Measurements from ENCODE around the gene AFF3. TPM values are rescaled to one million over a fixed set of nuclear protein-coding genes. Genes with fewer than 3 reads are reported as not detected.

AFF3 gene
- total and polyA plus RNA-seq, 4 donors, result 0.48 to 5.3 (median 2.3) TPM

DNA sequence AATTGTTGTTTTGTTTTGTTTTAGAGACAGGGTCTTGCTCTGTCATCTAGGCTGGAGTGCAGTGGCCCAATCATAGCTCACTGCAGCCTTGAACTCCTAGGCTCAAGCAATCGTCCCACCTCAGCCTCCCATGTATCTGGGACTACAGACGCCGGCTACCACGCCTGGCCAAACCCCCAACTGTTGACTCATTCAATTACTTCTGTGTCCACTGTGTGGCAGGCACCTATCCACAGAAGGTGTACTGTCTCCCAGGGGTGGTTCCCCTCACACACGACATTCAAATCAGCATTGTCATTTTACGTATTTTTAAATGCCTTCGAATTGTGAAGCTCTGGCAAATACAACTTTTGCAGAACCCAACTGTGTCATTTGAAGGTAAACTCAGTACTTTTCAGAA lies 464.6 kb downstream of the AFF3 start (continued):
- TF ChIP-seq, protein P1, sequence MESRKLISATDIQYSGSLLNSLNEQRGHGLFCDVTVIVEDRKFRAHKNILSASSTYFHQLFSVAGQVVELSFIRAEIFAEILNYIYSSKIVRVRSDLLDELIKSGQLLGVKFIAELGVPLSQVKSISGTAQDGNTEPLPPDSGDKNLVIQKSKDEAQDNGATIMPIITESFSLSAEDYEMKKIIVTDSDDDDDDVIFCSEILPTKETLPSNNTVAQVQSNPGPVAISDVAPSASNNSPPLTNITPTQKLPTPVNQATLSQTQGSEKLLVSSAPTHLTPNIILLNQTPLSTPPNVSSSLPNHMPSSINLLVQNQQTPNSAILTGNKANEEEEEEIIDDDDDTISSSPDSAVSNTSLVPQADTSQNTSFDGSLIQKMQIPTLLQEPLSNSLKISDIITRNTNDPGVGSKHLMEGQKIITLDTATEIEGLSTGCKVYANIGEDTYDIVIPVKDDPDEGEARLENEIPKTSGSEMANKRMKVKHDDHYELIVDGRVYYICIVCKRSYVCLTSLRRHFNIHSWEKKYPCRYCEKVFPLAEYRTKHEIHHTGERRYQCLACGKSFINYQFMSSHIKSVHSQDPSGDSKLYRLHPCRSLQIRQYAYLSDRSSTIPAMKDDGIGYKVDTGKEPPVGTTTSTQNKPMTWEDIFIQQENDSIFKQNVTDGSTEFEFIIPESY (IDR thresholded peaks at IDR 0.05), result no peak

DNA sequence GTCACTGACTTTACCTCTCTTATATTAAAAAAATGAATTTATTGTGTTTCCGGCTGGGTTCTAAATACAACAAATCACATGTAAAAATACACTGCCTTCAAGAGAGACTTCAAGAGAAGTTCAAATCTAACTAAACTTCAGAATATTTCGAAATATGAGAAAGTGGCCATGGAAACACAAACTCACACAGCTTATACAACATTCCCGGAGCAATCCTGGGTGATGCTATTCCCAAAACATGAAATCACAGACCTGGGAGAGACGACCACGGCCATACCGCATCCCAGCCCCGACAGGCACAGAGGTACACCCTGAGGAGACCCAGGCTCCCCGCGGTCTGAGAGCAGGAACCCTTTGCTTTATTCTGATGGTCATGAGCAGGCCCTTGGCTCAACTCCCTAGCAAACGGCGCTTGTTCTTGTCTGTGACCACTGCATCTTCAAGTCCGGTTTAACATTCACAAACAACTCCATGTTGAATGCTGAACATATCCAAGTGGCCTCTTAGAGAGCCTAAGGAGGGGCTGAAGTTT lies 467.2 kb downstream of the AFF3 start:
- Histone ChIP-seq H3K4me3 (ENCODE audit: low read depth in 1 of 3, low read length in 3 of 3) (no peak overlapping the region), H3K36me3 (ENCODE audit: control insufficient read depth in 4 of 4, insufficient read depth in 3 of 4, low read depth in 1 of 4, low read length in 3 of 4) (no peaks in the 10 kb centered on the region), H3K27me3 (ENCODE audit: control insufficient read depth in 4 of 4, insufficient read depth in 4 of 4, low read length in 3 of 4) (no peaks in the 10 kb centered on the region), H3K27ac (ENCODE audit: low read depth in 1 of 2, low read length in 2 of 2) (no peak overlapping the region), H3K4me1 (ENCODE audit: control insufficient read depth in 4 of 4, insufficient read depth in 4 of 4, low read length in 3 of 4) (no peaks in the 10 kb centered on the region), H3K9me3 (ENCODE audit: control insufficient read depth in 4 of 4, low read length in 3 of 4) (no peaks in the 10 kb centered on the region), H3K9ac (ENCODE audit: low read depth in 1 of 2, low read length in 2 of 2) (no peak overlapping the region)
- WGBS, result 95% methylated on average over 12 of the region's 12 CpGs
- TF ChIP-seq, protein P2, sequence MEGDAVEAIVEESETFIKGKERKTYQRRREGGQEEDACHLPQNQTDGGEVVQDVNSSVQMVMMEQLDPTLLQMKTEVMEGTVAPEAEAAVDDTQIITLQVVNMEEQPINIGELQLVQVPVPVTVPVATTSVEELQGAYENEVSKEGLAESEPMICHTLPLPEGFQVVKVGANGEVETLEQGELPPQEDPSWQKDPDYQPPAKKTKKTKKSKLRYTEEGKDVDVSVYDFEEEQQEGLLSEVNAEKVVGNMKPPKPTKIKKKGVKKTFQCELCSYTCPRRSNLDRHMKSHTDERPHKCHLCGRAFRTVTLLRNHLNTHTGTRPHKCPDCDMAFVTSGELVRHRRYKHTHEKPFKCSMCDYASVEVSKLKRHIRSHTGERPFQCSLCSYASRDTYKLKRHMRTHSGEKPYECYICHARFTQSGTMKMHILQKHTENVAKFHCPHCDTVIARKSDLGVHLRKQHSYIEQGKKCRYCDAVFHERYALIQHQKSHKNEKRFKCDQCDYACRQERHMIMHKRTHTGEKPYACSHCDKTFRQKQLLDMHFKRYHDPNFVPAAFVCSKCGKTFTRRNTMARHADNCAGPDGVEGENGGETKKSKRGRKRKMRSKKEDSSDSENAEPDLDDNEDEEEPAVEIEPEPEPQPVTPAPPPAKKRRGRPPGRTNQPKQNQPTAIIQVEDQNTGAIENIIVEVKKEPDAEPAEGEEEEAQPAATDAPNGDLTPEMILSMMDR (IDR thresholded peaks at IDR 0.05; ENCODE audit: low read depth, low read length, missing input control), result no peak
- no peak for TF ChIP-seq EGR1 (IDR thresholded peaks at IDR 0.05; ENCODE audit: low read depth in 2 of 2)
- no peak for TF ChIP-seq HNF4A (conservative IDR thresholded peaks at IDR 0.05)
- no peak for TF ChIP-seq HNF4G (IDR thresholded peaks at IDR 0.05)
- no peak for TF ChIP-seq RXRA (IDR thresholded peaks at IDR 0.05)
- no peak for TF ChIP-seq GABPA (IDR thresholded peaks at IDR 0.05 in 1 of 2, conservative IDR thresholded peaks at IDR 0.05 in 1 of 2)
- no peak for DNase-seq (ENCODE audit: low spot score)

DNA sequence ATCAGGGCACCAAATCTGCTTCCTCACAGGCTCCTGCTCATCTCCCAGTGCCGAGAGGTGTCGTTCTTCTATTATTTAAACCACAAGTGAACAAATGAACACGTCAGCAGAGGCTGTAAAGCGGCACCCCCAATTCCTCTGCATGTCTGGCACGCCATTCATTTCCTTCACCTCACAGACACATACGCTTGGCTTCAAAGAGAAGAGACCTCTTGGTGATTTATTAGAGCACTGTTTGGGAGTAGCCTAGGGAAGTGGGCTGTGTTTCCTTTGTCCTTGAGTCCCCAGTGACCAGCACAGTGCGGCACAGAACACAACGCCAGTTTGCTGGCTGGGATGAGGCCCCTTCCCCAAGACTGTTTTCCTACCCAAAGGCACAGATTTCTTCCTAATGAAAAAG lies 468.3 kb downstream of the AFF3 start:
- no peaks in the 10 kb centered on the region for H3K9me3 ChIP-seq (ENCODE audit: control insufficient read depth in 4 of 4, low read length in 3 of 4)
- no peak overlapping the region for H3K27ac ChIP-seq (ENCODE audit: low read depth in 1 of 2, low read length in 2 of 2)
- no peak overlapping the region for H3K9ac ChIP-seq (ENCODE audit: low read depth in 1 of 2, low read length in 2 of 2)
- H3K4me3 ChIP-seq (ENCODE audit: low read depth in 1 of 3, low read length in 3 of 3), result no peak overlapping the region
- H3K4me1 ChIP-seq (ENCODE audit: control insufficient read depth in 4 of 4, insufficient read depth in 4 of 4, low read length in 3 of 4), result no peaks in the 10 kb centered on the region
- no peak for TF ChIP-seq HNF4A (conservative IDR thresholded peaks at IDR 0.05)
- 89% methylated on average over 8 of the region's 8 CpGs for WGBS
- H3K36me3 ChIP-seq (ENCODE audit: control insufficient read depth in 4 of 4, insufficient read depth in 3 of 4, low read depth in 1 of 4, low read length in 3 of 4), result no peaks in the 10 kb centered on the region
- no peaks in the 10 kb centered on the region for H3K27me3 ChIP-seq (ENCODE audit: control insufficient read depth in 4 of 4, insufficient read depth in 4 of 4, low read length in 3 of 4)
- no peak for DNase-seq (ENCODE audit: low spot score)

DNA sequence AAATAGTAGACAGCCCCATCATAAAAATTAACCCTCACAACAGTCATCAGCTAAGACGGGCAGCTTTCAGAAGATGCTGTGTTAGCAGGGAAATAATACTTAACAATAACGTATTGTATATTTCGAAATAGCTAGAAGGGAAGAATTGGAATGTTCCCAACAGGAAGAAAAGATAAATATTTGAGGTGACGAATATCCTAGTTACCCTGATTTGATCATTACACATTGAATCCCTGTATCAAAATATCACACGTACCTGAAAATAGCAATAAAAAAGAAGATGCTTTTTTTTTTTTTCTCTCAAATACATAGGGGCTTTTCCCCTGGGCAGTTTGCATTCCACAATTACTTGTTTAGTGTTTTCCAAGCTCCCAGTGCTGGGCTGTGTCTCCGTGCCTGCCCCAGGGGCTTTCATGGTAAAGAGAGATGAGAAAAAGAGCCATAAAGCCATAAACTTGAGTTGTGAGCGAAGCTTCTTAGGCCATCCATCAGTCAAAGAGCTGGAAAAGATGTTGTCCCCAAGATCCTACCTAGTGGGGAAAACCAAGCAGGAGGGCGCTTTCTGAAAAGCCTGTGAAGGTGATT lies 469.5 kb downstream of the AFF3 start:
- Histone ChIP-seq H3K36me3 (ENCODE audit: control insufficient read depth in 4 of 4, insufficient read depth in 3 of 4, low read depth in 1 of 4, low read length in 3 of 4) (no peaks in the 10 kb centered on the region), H3K9me3 (ENCODE audit: control insufficient read depth in 4 of 4, low read length in 3 of 4) (no peaks in the 10 kb centered on the region), H3K4me1 (ENCODE audit: control insufficient read depth in 4 of 4, insufficient read depth in 4 of 4, low read length in 3 of 4) (no peaks in the 10 kb centered on the region), H3K27ac (ENCODE audit: low read depth in 1 of 2, low read length in 2 of 2) (no peak overlapping the region), H3K9ac (ENCODE audit: low read depth in 1 of 2, low read length in 2 of 2) (no peak overlapping the region), H3K4me3 (ENCODE audit: low read depth in 1 of 3, low read length in 3 of 3) (no peak overlapping the region), H3K27me3 (ENCODE audit: control insufficient read depth in 4 of 4, insufficient read depth in 4 of 4, low read length in 3 of 4) (no peaks in the 10 kb centered on the region)
- WGBS, result 62% methylated on average over 8 of the region's 8 CpGs
- no peak for TF ChIP-seq TAF1 (conservative IDR thresholded peaks at IDR 0.05)
- TF ChIP-seq YY1 (IDR thresholded peaks at IDR 0.05), result no peak
- TF ChIP-seq, protein P3, sequence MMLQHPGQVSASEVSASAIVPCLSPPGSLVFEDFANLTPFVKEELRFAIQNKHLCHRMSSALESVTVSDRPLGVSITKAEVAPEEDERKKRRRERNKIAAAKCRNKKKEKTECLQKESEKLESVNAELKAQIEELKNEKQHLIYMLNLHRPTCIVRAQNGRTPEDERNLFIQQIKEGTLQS (IDR thresholded peaks at IDR 0.05), result no peak
- no peak for TF ChIP-seq EGR1 (IDR thresholded peaks at IDR 0.05; ENCODE audit: low read depth in 2 of 2)
- no peak for TF ChIP-seq SP1 (IDR thresholded peaks at IDR 0.05)
- no peak for TF ChIP-seq GABPA (IDR thresholded peaks at IDR 0.05 in 1 of 2, conservative IDR thresholded peaks at IDR 0.05 in 1 of 2)
- TF ChIP-seq, protein P2 (IDR thresholded peaks at IDR 0.05; ENCODE audit: low read depth, low read length, missing input control), result no peak
- TF ChIP-seq NR2F2 (IDR thresholded peaks at IDR 0.05), result no peak
- DNase-seq (ENCODE audit: low spot score), result no peak

Measured in liver (tissue), 9 donors.